ENCODE results near the gene CCNB1IP1.
"Not testable (repeated sequence)": the region's sequence is repeated elsewhere in the genome, so short reads cannot be mapped to it uniquely, and the experiment has no call there.

CCNB1IP1 gene

GRCh38 chr14:20306079-20306423 lies 27.0 kb downstream of the CCNB1IP1 start:
- TF ChIP-seq CTCF (conservative IDR thresholded peaks at IDR 0.05) (peak; percentile 66), ZFX (IDR thresholded peaks at IDR 0.05) (no peak)
- H3K27ac ChIP-seq = no peak overlapping the region

- TF ChIP-seq CTCF (conservative IDR thresholded peaks at IDR 0.05) (peak; percentile 92), ZFX (IDR thresholded peaks at IDR 0.05) (no peak)
- peak within 1 kb of the TSS; percentile 47 for H3K27ac ChIP-seq
Observed at GRCh38 chr14:20305265-20306078, 27.6 kb downstream of the CCNB1IP1 start, which contains the start of gene TTC5. Gene TTC5, minus strand, starts transcription at chr14:20305951. Its CDS starts 14 bp downstream, at chr14:20305937.

- no peak overlapping the region for H3K27ac ChIP-seq
- TF ChIP-seq ZFX (IDR thresholded peaks at IDR 0.05) = no peak
- TF ChIP-seq CTCF (conservative IDR thresholded peaks at IDR 0.05) = no peak
Observed at GRCh38 chr14:20302042-20302755, 30.9 kb downstream of the CCNB1IP1 start.

GRCh38 chr14:20295067-20295466 lies 38.0 kb downstream of the CCNB1IP1 start:
- H3K27ac ChIP-seq = no peak overlapping the region
- TF ChIP-seq ZFX (IDR thresholded peaks at IDR 0.05) (no peak), CTCF (conservative IDR thresholded peaks at IDR 0.05) (no peak)

- no peak overlapping the region for H3K27ac ChIP-seq
Observed at GRCh38 chr14:20294636-20295035, 38.4 kb downstream of the CCNB1IP1 start.

GRCh38 chr14:20281998-20282397 lies 51.1 kb downstream of the CCNB1IP1 start:
- H3K27ac ChIP-seq = not testable (repeated sequence)

More at GRCh38 chr14:20294636-20295035, 38.4 kb downstream of the CCNB1IP1 start:
- TF ChIP-seq CTCF (conservative IDR thresholded peaks at IDR 0.05) (no peak), ZFX (IDR thresholded peaks at IDR 0.05) (no peak)

GRCh38 chr14:20280265-20280664 lies 52.8 kb downstream of the CCNB1IP1 start:
- H3K27ac ChIP-seq = not testable (repeated sequence)

- H3K27ac ChIP-seq = no peak overlapping the region
- TF ChIP-seq ZFX (IDR thresholded peaks at IDR 0.05) = no peak
- no peak for TF ChIP-seq CTCF (conservative IDR thresholded peaks at IDR 0.05)
Observed at GRCh38 chr14:20278414-20278813, 54.7 kb downstream of the CCNB1IP1 start.
